Embryonic facial prominence (tissue), 1 donor: ENCODE results near the gene MUCL1.
"Not testable (repeated sequence)": the region's sequence is repeated elsewhere in the genome, so short reads cannot be mapped to it uniquely, and the experiment has no call there.

Experiments
- DNase-seq: peaks from one replicate; pipeline ENCODE4 v3.0.0-alpha.2; 2016; ENCODE audit errors: extremely low spot score

The MUCL1 gene, protein sequence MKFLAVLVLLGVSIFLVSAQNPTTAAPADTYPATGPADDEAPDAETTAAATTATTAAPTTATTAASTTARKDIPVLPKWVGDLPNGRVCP

DNA sequence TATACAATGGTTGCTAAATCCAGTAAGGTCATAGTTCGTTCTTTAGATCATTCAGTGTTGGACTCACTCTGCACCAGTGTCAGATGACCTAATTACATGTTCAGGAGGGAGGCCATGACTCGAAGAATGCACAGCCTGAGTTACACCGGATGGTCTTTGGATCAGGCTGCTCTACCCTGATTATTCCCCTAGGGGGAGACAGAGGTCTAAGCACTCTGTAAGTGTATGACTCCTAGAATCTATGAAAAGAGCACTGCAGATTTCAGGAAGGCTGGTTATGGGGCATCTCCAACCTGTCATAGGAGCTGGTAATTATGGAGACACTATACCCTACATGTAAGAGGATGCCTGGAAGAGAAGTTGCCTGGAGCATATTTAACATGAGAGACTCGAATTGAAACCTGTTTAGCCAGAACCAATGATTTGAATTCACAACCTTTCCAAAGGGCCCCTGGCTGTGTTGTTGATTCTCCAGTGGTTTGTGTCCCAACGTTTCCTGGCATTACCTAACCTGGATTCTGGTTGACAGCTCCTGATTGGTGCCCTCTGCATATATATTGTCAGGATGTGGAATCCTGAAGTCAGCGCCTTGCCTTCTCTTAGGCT is at the start of gene MUCL1:
Gene MUCL1, plus strand, starts transcription at position 584 of the 606 bp plus-strand sequence. CDS start 67 bp downstream, outside the sequence.
- DNase-seq: no peak

DNA sequence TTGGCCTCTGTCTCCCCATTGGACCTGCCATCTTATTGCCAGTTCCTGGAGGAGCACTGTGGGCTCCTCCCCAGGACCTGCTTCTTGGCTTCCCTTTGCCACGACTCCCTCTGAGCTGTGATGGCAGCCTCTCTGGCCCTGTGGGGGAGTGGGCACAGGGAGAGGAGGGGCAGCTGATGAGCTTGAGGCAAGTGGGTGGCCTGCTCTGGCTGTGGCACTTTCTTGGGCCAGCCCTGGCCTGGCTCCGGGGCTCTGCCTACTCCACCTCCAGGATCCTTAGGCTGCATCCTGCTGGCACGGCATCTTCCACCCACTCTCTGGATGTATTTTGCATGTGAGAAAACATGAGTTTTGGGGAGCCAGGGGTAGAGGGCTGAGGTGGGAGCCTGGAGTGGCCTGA is 32.6 kb upstream of the MUCL1 start:
- DNase-seq: no peak

DNA sequence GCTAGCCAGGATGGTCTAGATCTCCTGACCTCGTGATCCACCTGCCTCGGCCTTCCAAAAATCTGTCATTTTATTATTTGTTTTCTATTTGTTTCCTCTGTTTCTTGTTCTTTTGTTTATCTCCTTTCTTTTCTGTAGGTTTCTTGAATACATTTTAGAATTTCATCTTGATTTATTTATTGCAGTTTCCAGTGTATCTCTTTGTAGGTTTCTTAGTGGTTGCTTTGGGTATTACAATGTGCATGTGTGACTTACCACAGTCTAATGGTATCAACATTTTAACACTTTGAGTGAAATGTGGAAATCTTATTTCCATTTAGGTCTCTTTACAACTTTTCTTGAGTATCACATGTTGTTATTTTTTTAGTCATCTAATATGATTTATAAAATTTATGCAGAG is 29.9 kb upstream of the MUCL1 start:
- DNase-seq: no peak

DNA sequence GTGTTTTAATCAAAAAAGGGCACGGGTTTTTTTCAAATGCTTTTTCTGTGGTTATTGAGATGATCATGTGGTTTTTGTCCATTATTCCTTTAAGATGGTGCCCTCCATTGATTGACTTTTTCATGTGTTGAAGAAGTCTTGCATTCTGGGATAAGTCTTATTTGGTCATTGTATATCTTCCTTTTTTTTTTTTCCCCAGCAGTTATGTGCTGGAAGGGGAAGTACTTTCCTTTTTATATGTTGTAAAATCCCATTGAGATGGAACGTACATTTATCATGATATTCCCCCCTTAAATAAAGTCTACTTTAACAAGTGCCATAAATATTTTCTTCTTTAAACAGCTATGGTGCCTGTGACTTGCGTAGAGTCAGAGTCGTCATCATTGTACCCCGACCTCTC is 24.8 kb upstream of the MUCL1 start:
- no peak for DNase-seq

DNA sequence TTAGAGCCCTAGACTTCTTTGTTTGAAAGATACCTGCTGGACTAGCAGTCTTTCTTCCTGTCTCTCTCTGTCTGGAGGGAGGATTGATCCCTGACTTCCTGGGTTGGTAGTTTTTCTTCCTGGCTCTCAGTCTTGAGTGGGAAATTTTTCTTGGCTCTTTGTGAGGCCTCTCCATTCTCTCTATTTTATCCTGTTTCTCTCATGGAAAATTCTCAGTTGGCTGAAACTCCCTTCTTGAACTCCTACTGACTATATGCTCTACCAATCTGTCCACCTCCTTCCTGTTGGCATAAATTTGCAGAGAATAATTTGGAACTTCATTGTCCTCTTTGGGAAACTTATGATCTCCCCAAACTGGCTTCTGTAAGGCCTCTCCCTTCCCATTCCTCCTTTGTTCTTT is 24.1 kb upstream of the MUCL1 start:
- no peak for DNase-seq

DNA sequence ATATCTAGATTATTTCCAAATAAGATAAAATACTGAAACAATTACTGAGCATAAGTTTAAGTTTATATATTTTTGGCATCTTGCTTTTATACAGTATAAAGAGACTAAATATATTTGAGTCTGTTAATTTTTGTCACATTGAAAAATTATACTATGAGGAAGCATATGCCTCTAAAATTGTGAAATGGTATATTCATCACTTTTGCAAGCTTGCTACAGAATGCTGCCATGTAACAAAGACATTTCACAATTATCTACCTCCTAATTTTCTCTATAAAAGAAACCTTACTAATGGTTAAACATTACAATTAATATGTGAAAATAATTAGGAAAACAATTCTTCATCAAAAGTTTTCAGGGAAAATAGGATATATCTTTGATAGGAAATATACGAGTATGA is 22.7 kb upstream of the MUCL1 start:
- no peak for DNase-seq

DNA sequence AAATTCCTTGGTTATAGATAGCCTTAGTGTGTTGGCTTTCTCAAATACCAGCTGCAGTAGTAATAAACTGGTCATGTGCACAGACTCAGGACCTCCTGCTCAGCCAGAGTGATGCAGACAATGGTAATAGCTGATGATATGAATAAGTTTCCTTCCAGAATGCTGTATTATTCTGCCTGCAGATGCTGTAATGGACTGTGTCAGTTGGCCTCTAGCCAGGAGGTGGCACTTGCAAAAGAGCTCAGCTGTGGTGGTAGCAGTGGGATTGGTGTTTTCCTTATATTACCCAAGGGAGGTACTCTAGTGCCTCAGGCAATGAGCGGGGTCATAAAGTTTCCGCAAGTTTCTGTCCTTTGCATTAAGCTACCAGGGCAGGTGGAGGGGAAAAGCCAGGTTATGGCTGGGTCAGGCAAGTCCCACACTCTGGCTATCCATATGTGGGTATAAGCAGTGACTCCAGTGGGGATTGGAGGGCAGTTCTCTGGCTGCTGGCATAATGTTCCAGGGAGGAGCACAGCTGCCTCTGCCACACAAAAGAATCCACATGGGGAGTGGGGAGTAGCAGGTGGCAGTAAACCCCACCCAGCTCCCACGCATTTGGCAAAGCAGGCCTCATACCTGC is 14.0 kb upstream of the MUCL1 start:
- DNase-seq: no peak

DNA sequence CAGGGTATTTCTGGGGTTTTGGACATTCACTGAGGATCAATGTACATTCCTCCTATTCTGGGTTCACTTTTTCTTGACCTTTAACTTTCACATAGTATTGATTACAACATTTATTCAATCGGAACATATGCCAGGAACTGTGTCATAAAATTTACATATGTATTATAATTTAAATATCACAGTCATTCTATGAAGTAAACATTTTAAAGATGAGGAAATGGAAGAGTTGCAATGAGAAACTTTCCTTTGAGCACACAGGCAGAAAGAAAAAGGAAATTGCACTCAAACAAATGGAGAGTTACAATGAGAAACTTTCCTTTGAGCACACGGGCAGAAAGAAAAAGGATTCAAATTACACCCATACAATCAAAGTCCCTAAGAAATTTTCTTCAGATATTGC is 3.1 kb downstream of the MUCL1 start:
- no peak for DNase-seq

DNA sequence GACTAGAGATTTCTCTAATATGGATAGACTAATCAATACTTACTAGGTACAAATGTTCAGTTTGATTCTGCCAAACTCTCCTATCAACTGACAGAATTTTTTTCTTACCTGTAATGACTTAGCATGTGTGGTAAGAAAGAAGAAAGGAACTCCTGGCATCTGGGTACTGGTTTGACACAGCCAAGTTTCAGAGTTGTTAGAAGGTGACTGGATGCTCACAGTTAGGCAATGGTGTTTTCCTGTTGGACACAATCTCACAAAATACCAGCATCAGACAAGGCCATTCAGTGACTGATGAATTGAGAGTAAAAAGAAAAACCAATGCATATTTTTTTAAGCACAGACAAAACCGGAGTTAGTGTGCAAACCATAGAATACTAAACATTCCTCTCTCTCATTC is 4.2 kb downstream of the MUCL1 start:
- no peak for DNase-seq

DNA sequence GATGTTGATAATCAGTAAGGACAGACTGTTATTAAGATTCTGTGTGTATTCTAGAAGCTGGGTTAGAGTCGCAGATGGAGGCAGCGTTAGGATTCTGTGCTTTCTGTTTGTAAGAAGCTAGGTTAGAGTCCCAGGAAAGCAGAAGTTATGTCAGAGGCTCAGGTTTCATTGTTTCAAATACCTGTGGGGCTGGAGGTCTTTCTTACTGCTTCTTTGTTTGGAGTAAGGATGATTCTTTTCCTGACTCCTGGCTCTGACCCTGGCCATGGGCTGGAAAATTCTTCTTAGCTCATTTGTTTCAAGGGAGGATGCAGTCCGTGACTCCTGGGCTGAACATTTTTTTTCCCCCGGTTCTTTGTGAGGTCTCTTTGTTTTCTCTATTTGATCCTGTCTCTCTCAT is 5.2 kb downstream of the MUCL1 start:
- DNase-seq: no peak

DNA sequence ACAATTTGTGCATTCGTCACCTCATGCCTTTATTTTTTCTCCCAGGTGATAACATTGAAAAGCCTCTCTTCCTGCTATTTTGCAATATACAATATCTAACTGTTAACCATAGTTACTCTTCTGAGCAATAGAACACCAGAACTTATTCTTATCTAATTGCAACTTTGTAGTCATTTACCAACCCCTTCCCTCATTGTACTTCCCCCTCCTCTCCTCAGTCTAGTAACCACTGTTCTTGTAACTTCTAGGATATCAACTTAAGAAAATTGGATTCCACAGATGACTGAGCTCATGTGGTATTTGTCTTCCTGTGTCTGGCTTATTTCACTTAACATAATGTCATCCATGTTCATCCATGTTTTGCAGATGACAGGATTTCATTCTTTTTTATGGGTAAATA is 7.6 kb downstream of the MUCL1 start:
- DNase-seq: no peak

DNA sequence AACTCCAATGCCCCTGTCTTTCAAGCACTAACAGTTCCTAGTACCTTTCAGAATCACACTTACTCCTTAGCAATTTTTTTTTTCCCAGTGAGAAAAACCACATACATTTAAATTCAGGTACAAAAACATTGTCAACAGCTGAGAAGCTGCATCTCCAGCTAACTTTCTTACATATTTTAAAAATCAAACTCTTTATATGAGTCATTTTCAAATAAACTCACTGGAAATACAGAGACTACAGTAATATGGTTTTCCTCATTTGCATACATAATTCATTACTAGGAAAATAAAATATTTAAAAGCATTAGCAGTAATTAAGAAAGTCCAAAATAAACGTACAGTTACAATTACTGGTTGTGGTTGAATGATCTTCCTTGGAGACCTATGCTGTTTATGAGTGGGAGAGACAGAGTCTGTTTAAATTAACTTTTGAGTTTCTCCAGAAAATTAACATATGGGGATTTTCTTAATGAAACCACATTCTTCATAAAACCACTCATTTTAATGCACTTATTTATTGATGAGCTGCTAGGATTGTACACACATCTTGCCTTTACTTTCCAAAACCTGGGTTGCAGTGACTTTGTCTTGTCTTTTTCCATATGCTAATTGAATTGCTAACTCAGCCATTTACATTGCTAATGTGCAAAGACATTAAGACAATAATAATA is 9.8 kb downstream of the MUCL1 start:
- DNase-seq: no peak

DNA sequence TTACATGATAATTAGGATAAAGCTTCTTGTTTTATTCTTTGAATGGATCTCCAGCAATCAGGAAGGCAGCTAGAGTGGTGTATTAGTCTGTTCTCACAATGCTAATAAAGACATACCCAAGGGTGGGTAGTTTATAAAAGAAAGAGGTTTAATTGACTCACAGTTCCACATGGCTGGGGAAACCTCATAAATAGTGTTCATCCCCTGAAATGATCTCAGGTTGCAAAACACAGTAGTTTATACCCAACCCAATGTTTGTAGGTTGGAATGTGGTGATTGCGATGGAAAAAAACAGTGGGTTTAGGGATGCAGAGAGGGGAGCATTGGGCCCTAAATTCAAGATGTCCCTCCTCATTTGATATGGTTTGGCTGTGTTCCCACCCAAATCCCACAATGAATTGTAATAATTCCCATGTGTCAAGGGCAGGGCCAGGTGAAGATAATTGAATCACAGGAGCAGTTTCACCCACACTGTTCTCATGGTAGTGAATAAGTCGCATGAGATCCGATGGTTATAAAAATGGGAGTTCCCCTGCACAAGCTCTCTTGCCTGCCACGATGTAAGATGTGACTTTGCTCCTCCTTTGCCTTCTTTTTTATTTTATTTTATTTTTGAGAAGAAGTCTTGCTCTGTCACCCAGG is 11.5 kb downstream of the MUCL1 start:
- DNase-seq: no peak

DNA sequence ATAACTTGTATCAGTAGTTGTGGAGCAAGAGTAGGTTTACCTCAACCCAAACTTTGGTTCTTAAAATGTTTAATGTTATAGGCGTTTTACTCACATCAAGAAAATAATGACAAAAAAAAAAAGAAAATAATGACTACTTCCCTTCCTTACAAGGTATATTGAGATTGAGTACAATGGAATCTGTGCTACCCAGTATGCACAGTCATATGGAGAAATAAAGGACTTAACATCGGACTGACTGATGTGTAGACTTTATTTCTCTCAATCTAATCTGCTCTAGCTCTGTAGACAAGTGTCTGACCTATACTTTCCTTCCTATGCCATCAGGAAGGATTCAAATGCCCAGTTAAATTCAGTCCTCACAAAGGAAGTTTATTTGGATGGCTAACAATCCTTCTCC is 14.4 kb downstream of the MUCL1 start:
- DNase-seq: no peak

DNA sequence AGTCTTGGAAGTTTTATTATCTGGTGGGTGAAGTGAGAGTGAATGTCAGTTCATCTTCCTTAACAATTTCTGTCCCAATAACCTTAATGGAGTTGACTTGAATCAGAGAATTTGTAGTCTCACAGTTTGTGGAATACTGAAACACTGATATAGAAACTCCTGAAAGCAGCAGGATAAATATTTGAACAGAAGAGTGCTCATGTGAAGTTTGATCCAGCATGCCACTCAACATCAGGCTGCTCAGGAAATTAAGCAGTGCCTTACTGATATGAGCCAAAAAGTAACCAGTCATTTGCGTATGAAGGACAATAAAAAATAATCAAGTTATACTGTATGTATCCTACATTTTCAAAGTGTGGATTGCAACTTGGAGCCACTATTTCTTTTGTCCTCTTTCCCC is 15.7 kb downstream of the MUCL1 start:
- no peak for DNase-seq

DNA sequence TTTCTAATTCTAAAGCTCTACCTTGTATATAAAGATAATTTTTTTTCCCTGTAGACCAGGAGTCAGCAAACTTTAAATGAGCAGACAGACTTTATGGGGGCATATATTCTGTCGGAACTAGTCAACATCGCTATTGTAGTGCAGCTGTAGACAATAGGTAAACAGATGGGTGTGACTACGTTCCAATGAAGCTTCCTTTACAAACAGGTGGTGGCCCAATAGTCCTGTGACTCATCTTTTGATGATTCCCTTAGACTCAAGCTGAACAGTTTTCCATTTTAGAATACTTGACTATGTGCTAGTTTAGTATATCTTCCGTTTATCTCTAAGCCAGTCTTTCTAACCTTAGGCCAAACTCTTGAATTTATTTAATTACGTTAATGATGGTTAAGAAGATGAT is 16.3 kb downstream of the MUCL1 start:
- no peak for DNase-seq

DNA sequence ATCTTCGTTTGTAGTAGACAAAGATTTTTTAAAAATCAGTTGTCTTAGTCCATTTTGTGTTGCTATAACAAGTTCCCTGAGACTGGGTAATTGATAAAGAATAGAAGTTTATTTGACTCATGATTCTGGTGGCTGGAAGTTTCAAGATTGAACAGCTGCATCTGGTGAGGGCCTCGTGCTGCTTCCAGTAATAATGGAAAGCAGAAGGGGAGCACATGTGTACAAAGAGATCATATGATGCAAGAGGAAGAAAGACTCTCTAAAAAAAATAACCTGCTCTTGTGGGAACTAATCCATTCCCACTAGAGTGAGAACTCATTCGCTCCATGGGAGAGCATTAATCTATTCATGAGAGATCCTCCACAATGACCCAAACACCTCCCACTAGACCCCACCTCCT is 24.8 kb downstream of the MUCL1 start:
- DNase-seq: no peak

DNA sequence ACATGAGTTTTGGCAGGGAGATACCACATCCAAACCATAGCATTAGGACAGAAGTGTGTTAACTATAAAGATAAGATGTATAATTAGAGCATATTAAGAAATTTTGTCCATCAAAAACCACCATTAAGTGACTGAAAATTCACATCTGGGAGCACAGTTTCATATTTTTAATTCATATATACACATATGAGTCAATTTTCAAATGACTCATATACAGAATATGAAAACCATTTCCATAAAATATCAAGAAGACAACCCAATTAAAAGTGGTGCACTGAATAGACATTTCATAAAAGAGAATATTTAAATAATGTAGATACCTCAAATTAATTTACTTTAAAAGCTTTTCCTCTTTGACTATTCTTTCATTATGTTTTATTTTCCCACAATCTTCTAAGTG is 25.3 kb downstream of the MUCL1 start:
- DNase-seq: no peak

DNA sequence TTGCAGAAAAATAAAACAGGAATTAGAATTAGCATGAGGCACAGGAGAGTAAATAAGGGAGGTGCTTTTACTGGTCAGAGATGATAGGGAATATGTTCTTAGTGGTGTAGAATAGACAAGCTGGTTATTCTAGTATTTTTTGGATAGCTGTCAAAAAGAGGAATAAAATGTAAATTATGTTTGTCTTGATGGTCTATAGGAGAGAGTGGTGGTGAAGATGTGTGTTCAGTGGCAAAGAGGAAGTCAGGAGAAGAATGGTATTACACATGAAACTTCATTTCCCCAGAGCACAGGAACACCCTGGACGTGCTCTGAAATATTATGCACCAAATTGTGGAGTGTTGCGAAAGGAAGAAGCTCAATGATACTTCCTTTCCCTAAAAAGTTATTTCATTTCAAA is 27.8 kb downstream of the MUCL1 start:
- no peak for DNase-seq

DNA sequence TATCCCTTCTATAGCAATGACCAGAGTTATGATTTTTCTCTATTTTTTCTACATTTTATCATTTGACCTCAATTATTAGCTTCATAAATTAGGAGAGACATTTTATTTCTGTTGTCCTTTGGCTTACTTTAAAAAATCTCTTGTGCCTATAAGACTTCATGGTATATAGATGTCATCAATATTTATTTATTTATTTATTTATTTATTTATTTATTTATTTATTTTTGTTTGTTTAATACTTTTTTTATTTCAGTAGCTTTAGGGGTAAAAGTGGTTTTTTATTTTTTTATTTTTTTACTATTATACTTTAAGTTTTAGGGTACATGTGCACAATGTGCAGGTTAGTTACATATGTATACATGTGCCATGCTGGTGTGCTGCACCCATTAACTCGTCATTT is 28.3 kb downstream of the MUCL1 start:
- not testable (repeated sequence) for DNase-seq

DNA sequence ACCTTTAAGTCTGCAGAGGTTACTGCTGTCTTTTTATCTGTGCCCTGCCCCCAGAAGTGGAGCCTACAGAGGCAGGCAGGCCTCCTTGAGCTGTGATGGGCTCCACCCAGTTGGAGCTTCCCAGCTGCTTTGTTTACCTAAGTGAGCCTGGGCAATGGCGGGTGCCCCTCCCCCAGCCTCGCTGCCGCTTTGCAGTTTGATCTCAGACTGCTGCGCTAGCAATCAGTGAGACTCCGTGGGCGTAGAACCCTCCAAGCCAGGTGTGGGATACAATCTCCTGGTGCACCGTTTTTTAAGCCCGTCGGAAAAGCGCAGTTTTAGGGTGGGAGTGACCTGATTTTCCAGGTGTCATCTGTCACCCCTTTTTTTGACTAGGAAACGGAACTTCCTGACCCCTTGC is 34.1 kb downstream of the MUCL1 start:
- DNase-seq: not testable (repeated sequence)

DNA sequence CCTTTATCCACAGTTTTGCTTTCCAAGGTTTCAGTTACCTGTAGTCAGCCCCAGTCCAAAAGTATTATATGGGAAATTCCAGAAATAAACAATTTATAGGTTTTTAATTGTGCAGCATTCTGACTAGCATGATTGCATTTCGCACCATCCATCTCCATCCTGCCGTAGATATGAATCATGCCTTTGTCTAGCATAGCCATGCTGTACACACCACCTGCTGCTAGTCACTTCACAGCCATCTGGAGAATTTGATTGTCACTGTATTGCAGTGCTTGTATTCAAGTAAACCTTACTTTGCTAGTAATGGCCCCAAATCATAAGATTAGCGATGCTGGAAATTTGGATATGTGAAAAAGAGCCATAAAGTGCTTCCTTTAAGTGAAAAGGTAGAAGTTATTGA is 36.0 kb downstream of the MUCL1 start:
- no peak for DNase-seq
